ENCODE data around the gene HOMER1. TPM values are rescaled to one million over a fixed set of nuclear protein-coding genes. Genes with fewer than 3 reads are reported as not detected.
A peak's percentile ranks its signal among the peaks of the same experiment; 100 is the strongest.

HOMER1 gene
- total and polyA plus RNA-seq, 9 of the 15 experiments (the other 6 are each of a cell fraction or from before 2014, with no cell fraction given) = 6.3 to 39.9 (median 9.9) TPM

GRCh38 chr5:79509244-79509885 is 4.6 kb downstream of the HOMER1 start:
- Histone ChIP-seq H4K20me1 (replicated peaks; ENCODE audit: control insufficient read depth, insufficient read depth, low read length) (peaks cover 13% of the 10 kb centered on the region), H3K27ac (ENCODE audit: extremely low read depth, low read depth, low read length) (no peak overlapping the region), H3K9me1 (ENCODE audit: control insufficient read depth, insufficient read depth, low read length) (peaks cover 5% of the 10 kb centered on the region), H3K9ac (ENCODE audit: insufficient read depth in 1 of 2, low read depth in 2 of 2, low read length in 2 of 2) (no peak overlapping the region), H3K4me1 (replicated peaks in 1 of 2; ENCODE audit: control insufficient read depth in 2 of 2, insufficient read depth in 2 of 2, low read length in 2 of 2) (peaks cover 18 to 25% of the 10 kb centered on the region in 2 experiments), H3K79me2 (ENCODE audit: control insufficient read depth, insufficient read depth, low read length) (peaks cover 84% of the 10 kb centered on the region), H3K27me3 (ENCODE audit: control insufficient read depth in 2 of 2, insufficient read depth in 2 of 2, low read length in 2 of 2) (no peaks in the 10 kb centered on the region), H3K4me2 (ENCODE audit: insufficient read depth, low read length) (peak overlapping the region; percentile 43; the same call in 1 of the 2 replicates), H3K4me3 (no peak overlapping the region), H3K9me3 (replicated peaks; ENCODE audit: control insufficient read depth, insufficient read depth, low read depth, low read length) (no peaks in the 10 kb centered on the region), H2AFZ (ENCODE audit: low read depth, low read length) (no peak overlapping the region), H3K36me3 (ENCODE audit: control insufficient read depth, insufficient read depth, low read length) (no peaks in the 10 kb centered on the region)
- POLR2A ChIA-PET = interaction anchor here (0.9 kb wide), 1 partner anchor 16 kb away, joined by 3 read pairs; no protein-coding TSS in a partner anchor
- ATAC-seq (no peak), FAIRE-seq (no peak), DNase-seq (ENCODE audit: extremely low read depth in 1 of 4, low spot score in 3 of 4) (peak in 1 of 4 experiments; percentile 18)
- 38% methylated on average over 1 of the region's 1 CpG for WGBS (ENCODE audit: insufficient coverage, low coverage, missing lambda C conversion rate)
- no TSS peak for BruUV-seq (replicated peaks)
- peak; percentile 80 for TF ChIP-seq MEF2A (IDR thresholded peaks at IDR 0.05; ENCODE audit: control insufficient read depth, low read depth, low read length)
- no peak for TF ChIP-seq KDM4B (IDR thresholded peaks at IDR 0.05; ENCODE audit: borderline replicate concordance in 2 of 2, low read depth in 1 of 2)
- TF ChIP-seq MEIS2 (IDR thresholded peaks at IDR 0.05; ENCODE audit: partially characterized antibody) = peak; percentile 20
- CTCF ChIA-PET (ENCODE audit: low intra/inter-chr PET ratio) = no interaction called here
- intact Hi-C loops (cut with micrococcal nuclease) (no loop called here), in situ Hi-C loops (cut with MboI) (no loop called here)

- Histone ChIP-seq H3K79me2 (ENCODE audit: control insufficient read depth, insufficient read depth, low read length) (peaks cover 90% of the 10 kb centered on the region), H3K9me3 (replicated peaks; ENCODE audit: control insufficient read depth, insufficient read depth, low read depth, low read length) (no peaks in the 10 kb centered on the region), H3K27ac (ENCODE audit: extremely low read depth, low read depth, low read length) (peak overlapping the region; percentile 17; the same call in 1 of the 3 replicates), H3K4me3 (no peak overlapping the region), H3K27me3 (ENCODE audit: control insufficient read depth in 2 of 2, insufficient read depth in 2 of 2, low read length in 2 of 2) (no peaks in the 10 kb centered on the region), H3K9ac (ENCODE audit: insufficient read depth in 1 of 2, low read depth in 2 of 2, low read length in 2 of 2) (no peak overlapping the region), H3K9me1 (ENCODE audit: control insufficient read depth, insufficient read depth, low read length) (peaks cover 5% of the 10 kb centered on the region), H2AFZ (ENCODE audit: low read depth, low read length) (no peak overlapping the region), H3K4me1 (replicated peaks in 1 of 2; ENCODE audit: control insufficient read depth in 2 of 2, insufficient read depth in 2 of 2, low read length in 2 of 2) (peaks cover 12 to 25% of the 10 kb centered on the region in 2 experiments), H3K4me2 (ENCODE audit: insufficient read depth, low read length) (peak overlapping the region; percentile 43; the same call in 1 of the 2 replicates), H3K36me3 (ENCODE audit: control insufficient read depth, insufficient read depth, low read length) (no peaks in the 10 kb centered on the region), H4K20me1 (replicated peaks; ENCODE audit: control insufficient read depth, insufficient read depth, low read length) (peaks cover 13% of the 10 kb centered on the region)
- no peak for ATAC-seq
- intact Hi-C loops (cut with micrococcal nuclease) (no loop called here), in situ Hi-C loops (cut with MboI) (no loop called here)
- FAIRE-seq = no peak
- CTCF ChIA-PET (ENCODE audit: low intra/inter-chr PET ratio) = no interaction called here
- no TSS peak for BruUV-seq (replicated peaks)
- no peak for DNase-seq (ENCODE audit: extremely low read depth in 1 of 4, low spot score in 3 of 4)
- WGBS (ENCODE audit: insufficient coverage, low coverage, missing lambda C conversion rate) = 56% methylated on average over 2 of the region's 2 CpGs
- POLR2A ChIA-PET = interaction anchor here (0.9 kb wide), 1 partner anchor 15 kb away, joined by 3 read pairs; no protein-coding TSS in a partner anchor
- TF ChIP-seq RBM14 (IDR thresholded peaks at IDR 0.05; ENCODE audit: borderline replicate concordance, insufficient read depth, low read depth, low read length) (no peak), NCOA2 (IDR thresholded peaks at IDR 0.05; ENCODE audit: partially characterized antibody in 2 of 2) (peak in 1 of 2 experiments; percentile 89)
Observed at GRCh38 chr5:79508794-79509193, 5.1 kb downstream of the HOMER1 start.
